ENCODE results near the gene GAGE12J.
A peak's percentile ranks its signal among the peaks of the same experiment; 100 is the strongest.
"Not testable (repeated sequence)": the region's sequence is repeated elsewhere in the genome, so short reads cannot be mapped to it uniquely, and the experiment has no call there.

The GAGE12J gene, protein sequence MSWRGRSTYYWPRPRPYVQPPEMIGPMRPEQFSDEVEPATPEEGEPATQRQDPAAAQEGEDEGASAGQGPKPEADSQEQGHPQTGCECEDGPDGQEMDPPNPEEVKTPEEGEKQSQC

DNA sequence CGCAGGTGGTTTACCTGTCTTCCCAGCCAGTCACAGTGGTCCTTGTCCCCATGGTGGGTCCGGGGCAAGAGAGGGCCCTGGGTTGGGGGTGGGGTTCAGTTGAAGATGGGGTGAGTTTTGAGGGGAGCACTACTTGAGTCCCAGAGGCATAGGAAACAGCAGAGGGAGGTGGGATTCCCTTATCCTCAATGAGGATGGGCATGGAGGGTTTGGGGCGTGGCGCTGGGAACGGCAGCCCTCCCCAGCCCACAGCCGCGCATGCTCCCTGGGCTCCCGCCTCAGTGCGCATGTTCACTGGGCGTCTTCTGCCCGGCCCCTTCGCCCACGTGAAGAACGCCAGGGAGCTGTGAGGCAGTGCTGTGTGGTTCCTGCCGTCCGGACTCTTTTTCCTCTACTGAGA lies at the start of gene GAGE12J:
Gene GAGE12J, plus strand, starts transcription at position 301 of the 400 bp plus-strand sequence. CDS start 1,157 bp downstream, outside the sequence.
- DNase-seq (ENCODE audit: low read depth): not testable (repeated sequence)

DNA sequence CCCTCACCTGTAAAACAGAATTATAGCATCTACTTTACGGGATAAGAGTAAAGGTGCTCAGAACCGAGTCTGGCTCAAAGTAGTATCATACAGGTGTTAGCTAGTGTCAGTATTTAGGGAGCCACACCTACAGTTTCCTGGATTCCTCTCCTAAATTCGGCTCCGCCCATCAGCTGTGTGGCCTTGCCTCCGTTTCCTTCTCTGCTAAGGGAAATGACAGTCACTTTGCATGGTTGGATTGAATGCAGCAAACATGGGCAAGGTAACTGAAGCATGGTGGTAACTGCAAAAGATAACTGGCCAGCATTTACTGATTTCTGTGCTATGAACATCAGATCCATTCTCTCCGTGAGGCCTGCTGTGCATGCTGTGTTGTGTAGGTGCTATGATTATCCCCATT lies 49.4 kb upstream of the GAGE12J start:
- DNase-seq (ENCODE audit: low read depth): no peak

DNA sequence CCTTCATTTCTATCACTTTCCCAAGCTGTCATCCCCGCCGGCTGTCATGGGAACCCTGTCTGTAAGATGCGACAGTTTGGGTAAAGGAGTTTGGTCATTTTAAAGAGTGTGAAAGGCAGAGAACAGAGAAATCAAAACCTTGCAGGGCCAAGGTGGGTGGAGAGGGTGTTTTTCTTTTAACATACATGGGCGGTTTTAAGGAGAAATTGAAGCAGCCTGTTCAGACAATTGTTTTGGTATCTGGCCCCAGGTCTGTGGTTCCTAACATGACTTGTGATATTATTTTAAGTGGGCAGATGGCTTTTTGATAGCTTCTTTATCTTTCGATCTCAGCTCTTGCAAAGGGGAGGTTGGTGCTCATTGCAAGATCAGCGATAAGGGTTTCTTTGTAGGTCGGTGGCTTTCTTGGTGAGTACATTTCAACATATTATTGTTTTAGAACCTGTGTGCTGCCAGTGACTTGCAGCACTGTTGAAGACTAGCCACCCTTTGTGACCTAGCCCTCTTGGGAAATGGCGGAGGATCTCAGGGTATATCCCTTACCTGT lies 48.6 kb upstream of the GAGE12J start:
- no peak for DNase-seq (ENCODE audit: low read depth)

DNA sequence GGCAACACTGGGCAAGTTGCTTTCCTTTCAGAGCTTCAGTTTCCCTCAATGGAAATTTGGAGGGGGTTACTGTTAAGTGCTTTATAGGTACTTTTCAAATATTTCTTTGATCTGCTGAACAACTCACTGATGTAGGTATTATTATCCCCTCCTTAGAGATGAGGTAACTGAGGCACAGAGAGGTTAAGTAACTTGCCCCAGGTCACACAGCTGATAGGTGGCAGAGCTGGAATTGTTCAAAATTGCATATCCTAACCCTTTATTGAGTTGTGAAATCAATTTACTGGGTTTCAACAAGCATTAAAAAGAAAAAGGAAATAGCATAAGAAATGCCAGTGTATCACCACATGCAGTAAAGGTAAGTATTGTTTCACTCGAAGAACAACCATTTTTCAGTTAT lies 45.6 kb upstream of the GAGE12J start:
- no peak for DNase-seq (ENCODE audit: low read depth)

DNA sequence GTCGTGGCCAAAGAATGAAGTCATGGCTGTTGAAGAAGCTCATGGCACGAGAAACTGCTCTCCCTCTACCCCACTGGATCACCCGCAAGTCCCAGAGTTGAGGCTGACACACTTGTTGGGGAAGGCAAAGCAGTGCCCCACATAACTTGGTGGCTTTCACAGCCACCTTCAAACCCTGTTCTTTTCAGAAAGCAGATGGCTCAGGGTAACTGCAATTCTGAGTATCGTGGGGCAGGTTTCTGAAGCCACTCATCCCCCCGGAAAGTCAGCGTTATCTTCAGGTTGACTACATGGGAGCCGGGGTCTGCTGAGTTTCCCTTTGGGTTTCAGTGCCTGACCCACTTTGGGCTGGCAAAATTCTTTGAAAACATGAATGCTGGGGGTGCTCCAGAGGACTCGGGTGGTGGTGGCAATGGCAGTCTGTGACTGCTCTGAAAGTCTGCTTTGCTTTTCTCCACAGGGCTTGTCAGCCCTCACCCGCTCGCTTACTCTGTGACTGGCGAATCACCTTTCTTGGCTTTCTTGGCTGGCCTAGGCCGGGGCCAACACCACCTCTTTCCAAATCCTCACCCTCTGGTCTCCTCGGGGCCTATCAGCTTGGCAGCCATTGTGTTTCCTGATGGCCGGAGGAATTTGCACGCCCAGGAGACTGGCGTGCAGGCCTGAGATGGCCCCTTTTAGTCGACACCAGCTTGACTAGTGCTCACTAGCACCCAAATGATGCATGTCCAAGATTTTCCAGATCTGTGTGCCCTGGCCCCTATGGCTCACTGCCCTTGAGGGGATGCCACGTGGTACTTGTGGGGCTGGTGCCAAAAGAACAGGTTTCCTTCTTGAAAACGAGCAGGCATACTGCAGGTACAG lies 44.9 kb upstream of the GAGE12J start:
- peak; percentile 4 for DNase-seq (ENCODE audit: low read depth)

DNA sequence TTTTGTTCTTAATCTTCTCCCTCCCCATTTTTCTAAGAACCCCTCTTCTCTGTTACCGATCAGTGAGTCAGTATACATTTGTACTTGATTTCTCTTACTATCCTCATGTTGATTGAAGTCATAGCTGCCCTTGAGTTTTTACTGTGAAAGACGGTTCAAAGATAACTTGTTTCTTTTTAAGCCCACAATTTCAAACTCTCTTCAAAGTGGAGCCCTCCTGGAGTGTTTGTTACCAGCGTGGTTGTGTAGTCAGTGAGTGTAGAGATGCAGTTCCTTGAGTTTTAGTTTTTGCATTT lies 44.4 kb upstream of the GAGE12J start:
- DNase-seq (ENCODE audit: low read depth): no peak

DNA sequence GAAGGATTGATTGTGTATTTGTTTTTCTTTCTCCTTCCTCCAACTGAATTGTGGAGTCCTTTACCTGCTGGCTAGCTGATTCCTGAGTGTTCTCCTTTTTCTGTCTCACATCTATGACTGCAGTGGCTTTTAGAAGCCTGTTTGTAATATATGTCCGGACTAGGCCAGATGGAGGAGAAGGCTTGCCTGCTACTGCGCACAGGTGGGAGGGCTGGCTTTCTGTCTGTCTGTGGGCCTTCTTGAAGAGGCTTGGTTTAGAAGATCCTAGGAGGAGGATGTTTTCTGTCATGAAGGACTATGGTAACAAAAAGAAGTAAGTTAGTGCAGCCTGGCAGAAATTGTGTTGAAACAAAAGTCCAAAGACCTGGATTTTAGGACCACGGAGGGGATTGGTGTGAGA lies 43.8 kb upstream of the GAGE12J start:
- DNase-seq (ENCODE audit: low read depth): no peak

DNA sequence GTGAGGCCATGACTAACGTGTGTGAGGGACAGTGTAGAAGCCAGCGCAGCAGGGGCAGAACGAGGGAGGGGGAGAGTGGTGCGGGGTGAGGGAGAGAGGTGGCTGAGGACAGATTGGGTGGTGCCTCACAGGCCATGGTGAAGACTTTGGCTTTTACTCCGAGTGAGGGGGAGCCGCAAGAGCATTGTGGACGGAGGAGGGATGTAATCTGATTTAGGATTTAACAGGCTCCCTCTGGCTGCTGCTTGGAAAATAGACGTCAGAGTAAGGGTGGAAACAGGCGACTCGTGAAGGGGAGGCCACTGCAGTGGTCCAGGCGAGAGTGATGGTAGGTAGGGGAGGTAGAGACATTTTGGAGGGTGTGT lies 39.2 kb upstream of the GAGE12J start:
- peak; percentile 4 for DNase-seq (ENCODE audit: low read depth)

DNA sequence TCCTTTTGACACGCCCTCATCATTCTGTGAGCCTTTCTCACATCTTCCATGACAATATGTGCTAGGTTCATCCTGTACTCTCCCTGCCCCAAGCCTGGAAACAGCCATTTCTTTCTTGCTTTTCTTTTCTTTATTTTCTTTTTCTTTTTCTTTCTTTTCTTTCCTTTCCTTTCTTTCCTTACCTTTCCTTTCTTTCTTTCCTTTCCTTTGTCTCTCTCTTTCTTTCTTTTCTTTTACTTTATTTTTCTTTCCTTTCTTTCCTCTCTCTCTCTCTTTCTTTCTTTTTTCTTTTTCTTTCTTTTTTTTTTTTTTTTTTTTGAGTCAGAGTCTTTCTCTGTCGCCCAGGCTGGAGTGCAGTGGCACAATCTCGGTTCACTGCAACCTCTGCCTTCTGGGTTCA lies 37.6 kb upstream of the GAGE12J start:
- DNase-seq (ENCODE audit: low read depth): no peak

DNA sequence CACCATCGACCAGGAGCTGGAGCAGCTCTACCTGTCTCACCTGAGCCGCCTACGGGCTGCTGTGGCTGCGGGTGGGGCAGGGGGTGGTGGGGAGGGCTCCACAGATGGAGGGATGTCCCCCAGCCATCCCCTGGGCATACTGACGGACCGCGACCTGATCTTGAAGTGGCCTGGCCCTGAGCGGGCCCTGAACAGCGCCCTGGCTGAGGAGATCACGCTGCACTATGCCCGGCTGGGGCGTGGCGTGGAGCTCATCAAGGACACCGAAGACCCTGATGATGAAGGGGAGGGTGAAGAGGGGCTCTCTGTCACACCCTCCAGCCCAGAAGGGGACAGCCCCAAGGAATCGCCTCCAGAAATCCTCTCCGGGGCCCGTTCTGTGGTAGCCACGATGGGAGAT lies 35.7 kb upstream of the GAGE12J start:
- DNase-seq (ENCODE audit: low read depth): no peak

DNA sequence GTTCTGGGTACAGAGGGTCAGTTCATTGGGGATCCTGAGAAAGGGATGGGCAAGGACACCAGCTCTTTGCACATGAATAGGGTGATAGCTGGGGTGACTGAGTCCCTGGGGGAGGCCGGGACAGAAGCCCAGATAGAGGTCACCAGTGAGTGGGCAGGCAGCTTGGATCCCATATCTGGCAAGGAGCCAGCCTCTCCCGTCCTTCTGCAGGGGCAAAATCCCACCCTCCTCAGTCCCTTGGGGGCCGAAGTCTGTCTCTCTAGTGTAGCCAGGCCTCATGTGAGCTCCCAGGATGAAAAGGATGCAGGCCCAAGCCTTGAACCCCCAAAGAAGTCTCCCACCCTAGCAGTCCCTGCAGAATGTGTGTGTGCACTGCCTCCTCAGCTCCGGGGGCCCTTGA lies 35.3 kb upstream of the GAGE12J start:
- no peak for DNase-seq (ENCODE audit: low read depth)

DNA sequence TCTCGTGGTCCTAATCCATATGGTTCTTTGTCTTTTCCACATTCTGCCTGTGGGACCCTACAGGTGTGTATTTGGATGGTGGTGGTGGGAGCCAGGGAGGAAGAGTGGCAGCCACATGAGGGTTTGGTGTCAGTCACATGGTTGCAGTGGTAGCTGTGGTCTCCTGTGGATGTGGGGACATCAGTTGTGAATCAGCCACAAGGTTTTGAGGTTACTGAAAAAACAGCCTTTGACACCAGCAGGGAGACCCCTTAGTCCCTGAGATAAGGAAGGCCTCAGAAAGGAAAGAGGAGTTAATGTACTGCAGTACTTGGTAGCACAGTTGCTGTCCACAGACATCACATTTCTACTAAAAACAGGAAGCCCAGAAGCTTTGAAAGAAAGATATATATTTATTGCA lies 34.2 kb upstream of the GAGE12J start:
- DNase-seq (ENCODE audit: low read depth): no peak

DNA sequence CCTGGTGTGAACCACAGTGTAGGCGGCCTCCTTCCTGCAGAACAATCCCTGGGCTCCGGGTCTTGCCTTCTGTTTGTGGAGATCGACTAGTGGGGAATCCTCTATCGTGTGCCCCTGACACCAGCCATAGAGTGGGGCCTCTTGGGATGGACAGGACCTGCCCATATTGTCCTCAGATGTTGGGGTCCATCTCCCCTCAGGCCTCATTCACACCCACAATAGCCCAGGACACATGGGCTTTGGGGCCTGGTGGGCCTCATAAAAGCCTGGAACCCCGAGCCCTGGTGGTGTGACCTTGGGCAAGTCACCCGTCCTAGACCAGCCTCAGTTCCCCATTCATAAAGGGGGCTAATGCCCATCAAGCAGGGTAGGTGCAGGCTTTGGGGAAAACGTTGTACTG lies 31.6 kb upstream of the GAGE12J start:
- DNase-seq (ENCODE audit: low read depth): no peak

DNA sequence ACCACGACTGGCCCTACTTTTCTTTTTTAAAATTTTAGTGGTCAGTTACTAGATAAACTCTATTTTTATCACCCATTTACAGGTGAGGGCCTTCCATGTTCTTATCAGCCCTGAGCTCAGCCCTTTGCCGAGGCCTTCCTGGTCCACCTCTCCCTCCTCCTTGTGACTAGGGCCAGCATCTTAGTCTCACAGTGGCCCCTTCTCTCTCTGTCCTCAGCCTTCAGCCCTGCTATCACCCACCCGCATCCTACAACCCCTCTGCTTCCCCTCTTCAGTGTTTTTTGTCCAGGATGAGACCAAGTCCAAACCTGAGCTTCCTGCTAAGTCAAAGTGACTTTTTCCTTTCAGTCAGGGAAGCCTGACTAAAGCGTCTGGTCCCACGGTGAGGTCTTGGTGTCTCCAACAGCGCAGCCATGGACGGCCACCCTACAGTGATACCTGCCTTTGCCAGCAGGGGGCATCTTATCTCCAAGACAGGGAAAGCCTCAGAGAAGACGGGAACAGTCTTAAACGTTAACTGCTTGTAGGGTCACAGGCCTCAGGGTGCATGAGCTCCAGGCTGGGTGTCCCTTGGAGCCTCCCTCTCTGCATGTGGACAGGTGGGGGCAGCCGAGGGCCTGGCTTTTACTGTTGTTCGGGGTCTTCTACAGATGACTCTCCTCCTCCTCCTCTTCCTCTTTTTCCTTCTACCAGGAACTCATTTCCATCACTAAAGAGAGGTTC lies 30.1 kb upstream of the GAGE12J start:
- DNase-seq (ENCODE audit: low read depth): peak; percentile 28

DNA sequence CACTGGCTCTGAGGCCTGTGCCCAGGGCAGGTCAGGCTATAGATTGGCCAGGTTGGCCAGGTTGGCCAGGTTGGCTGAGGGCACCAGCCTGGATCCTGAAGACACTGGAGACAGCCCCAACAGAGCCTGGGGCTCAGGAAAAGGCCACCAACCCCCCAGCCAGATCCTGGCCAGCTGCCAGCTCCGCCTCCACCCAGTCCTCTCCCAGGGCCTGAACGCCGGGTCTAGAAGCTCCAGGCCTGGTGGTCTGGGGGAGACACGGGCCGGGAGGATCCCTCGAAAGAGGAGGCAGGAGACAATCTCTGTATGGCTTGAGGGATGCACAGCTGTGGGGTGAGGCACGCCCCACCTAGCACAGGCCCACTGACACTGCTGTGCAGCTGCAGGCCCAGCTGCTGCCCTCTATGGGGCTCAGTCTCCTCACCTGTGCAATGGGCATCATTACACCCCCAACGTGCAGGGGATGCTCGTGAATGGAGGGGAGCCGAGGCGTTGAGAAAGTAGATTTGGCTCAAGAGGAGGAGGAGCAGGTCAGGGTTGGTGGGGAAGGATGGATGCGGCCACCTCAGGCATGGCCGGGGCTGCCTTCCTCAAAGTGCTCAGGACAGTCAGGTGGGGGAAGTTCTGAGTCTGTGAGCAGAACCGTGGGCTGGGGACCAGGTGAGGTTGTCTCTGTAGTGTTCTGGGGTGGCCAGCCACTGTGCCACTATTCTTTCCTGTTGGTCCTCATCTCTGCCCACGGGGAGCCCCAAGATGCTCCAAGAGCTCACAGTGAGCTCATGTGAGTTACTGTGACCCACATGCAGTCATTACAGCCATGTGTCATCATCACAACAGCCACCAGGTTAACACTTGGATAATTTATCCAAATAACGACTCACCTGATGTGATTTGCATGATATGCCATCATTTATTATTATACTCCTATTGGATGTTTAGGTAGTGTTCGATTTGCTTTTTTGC lies 29.2 kb upstream of the GAGE12J start:
- no peak for DNase-seq (ENCODE audit: low read depth)

DNA sequence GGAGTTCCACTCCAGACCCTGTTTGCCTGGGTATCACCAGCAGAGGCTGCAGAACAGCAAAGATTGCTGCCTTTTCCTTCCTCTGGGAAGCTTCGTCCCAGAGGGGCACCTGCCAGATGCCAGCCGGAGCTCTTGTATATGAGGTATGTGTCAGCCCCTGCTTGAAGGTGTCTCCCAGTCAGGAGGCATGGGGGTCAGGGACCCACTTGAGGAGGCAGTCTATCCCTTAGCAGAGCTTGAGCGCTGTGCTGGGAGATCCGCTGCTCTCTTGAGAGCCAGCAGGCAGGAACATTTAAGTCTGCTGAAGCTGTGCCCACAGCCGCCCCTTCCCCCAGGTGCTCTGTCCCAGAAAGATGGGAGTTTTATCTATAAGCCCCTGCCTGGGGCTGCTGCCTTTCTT lies 22.5 kb upstream of the GAGE12J start:
- not testable (repeated sequence) for DNase-seq (ENCODE audit: low read depth)

DNA sequence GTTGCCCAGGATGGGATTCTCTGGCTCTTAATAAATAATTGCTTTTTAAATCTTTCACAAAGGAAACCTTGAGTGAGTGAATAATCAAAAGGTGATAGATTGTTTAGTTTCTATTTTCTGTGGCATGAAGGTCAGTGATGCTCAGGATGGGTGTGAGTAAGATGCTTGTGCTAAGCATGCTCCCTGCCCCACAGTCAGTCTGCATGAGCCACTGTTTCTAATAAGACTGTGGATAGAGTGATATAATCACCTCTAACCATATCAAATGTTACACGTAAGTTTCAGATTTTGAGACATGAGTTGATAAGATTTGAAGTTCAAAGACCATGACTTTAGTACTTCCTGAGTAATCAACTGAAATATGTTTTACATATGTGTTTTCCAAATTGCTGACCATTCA lies 21.1 kb upstream of the GAGE12J start:
- DNase-seq (ENCODE audit: low read depth): no peak

DNA sequence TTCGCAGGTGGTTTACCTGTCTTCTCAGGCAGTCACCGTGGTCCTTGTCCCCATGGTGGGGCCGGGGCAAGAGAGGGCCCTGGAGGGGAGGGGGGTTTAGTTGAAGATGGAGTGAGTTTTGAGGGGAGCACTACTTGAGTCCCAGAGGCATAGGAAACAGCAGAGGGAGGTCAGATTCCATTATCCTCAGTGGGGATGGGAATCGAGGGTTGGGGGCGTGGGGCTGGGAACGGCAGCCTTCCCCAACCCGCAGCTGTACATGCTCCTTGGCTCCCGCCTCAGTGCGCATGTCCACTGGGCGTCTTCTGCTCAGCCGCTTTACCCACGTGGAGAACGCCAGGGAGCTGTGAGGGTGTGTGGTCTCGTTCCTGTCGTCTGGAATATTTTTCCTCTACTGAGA lies 18.5 kb upstream of the GAGE12J start, which contains the start of gene GAGE10:
Gene GAGE10, plus strand, starts transcription at position 301 of the 400 bp plus-strand sequence. CDS start 1,214 bp downstream, outside the sequence.
- DNase-seq (ENCODE audit: low read depth): no peak

DNA sequence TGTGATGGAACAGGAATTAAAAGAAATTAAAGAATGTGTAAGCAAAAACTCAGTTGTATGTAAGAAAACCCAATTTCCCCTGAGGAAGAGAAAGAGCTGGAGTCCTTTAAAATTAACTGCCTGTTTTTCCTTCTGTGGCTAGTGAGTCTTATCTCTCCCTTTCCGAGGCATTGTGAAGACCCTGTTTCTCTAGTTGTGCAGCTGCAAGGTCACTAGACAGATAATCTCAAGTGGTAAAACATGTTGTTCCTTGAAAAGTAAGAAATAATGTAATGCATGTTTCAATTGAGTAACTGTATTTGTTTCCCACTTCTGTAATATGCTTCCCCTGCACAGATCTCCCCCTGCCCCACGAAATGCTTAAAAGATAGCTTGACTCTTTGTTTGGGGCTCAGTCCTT lies 14.1 kb upstream of the GAGE12J start:
- not testable (repeated sequence) for DNase-seq (ENCODE audit: low read depth)

DNA sequence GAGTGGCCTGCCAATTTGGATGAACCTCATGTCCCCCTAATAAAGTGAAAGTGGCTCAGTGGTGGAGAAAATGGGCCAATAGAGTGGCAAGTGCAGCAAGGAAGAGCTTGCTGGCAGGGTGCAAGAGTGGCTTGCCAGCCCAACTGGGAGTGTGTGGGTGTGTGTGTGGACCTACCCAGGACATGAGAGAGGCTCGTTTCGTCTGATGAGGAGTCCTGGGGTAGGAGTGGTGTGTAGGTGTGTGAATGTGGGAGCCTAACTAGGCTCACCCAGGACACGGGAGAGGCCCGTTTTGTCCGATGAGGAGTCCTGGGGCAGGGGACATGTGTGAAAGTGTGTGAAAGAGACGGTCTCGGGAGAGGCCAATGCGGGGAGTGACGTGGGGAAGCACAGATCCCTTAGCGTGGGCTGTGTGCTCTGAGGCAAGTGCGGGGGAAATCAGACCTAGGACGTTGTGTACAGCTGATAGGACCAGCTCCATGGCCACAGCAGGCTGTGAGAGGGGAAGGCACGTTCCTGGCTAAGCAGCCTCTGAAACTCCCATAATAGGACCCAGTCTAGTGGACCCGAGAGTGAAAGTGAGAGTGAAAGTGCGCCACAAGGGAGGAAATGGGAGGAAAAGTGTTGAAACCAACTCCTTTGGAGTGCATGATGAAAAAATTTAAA lies 13.1 kb upstream of the GAGE12J start:
- DNase-seq (ENCODE audit: low read depth): peak; percentile 13

DNA sequence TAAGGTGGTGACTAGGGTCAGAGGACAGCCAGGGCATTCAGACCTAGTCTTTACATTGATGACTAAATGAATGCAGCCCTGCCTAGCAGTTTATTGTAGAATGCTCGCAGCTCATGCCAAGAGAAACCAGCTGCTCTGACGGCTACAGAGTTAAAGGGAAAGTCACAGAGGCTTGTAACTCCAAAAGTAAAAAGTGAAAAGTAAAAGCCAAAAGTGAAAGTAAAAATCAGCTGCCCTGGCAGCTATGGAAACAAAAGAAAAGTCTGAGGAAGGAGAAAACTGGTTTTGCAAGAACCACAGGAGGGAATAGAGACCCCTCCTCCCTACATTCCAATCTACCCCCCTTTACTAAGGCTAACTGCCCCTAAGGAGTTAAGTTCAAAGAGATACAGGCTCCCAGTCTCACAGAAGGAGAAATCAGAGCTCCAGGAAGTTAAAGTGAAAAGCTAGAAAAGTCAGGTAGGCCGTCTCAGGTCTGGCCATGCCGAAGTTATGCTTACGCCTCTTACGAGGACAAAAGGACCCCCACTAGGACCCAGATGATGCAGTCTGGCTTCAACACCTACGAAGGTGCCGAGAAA lies 12.3 kb upstream of the GAGE12J start:
- no peak for DNase-seq (ENCODE audit: low read depth)
